MV-4-11 (cell line): ENCODE results near the gene LMNA.

ENCODE experiments used
- DNase-seq: peaks from one replicate; lab custom pipeline; 2025; lab: John Stamatoyannopoulos, UW

The LMNA gene

DNA sequence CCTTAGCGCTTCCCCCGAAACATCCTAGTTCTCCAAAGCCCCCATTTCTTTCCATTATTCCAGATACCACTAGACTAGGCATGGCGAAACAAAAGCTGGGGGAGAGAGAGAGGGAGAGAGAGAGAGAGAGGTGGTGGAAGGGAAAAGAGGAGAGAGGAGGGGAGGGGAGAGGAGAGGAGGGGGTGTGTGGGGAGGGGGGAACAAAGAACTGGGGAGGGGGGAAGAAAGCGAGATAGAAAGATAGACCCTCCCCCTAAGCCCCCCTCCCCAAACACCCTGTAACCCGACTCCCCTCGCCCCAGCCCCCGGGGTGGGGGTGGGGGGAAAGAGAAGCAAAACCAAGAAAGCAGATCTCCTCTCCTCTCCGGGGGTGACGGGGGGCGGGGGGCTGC is 32.6 kb upstream of the LMNA start:
- no peak for DNase-seq

- DNase-seq = peak; percentile 29
These were observed 32.0 kb upstream of the LMNA start, which contains the start of gene MEX3A for GRCh38 chr1:156082309-156083091. MEX3A (minus strand) TSS chr1:156082465; CDS start chr1:156081998, 467 bp downstream.

DNA sequence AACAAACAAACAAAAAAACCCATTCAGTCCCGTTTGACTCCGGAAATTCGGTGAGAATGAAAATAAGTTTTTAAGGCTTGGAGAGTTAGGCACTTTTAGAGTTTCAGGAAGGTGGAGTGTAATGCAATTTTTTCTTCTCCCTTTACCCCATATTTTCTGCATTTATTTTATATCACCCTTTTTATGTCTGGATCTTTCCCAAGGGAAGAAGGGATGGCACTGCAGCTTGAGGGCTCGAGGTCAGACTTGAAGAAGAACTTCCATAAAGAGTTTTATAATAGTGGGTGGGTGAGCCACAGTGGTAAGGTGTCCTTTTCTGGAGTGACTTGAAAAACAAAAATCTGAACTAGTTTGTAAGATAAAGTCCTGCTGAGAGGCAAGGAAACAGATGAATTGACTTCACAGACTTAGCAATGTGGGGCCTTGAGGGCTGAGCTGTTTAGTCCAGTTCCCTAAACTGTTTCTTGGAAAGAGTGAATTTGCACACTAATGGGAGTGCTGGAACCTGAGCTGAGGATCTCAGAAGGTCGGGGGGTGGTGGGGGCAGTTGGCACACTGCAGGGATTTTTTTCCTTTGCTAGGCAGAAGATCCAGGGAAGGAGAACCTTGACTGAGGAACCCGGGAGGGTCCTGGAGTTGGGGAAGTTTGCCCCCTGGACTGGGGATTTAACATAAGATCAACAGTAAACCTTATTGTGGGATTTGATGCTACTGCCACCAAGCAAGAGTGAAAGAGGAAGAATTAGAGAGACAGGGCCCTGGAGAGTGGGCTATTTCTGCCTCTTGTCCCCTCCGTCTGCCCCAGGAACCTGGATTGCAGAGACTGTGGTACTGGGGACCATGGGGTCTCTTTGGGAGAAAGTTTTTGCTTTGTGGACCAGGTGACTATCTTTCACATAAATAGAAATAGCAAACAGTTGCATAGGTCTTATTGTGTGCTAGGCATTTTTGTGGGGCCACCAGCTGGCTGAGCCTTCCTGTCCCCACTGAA is 30.4 kb upstream of the LMNA start:
- peak; percentile 78 for DNase-seq

GRCh38 chr1:156086256-156086662 is 28.3 kb upstream of the LMNA start:
- DNase-seq = no peak

DNA sequence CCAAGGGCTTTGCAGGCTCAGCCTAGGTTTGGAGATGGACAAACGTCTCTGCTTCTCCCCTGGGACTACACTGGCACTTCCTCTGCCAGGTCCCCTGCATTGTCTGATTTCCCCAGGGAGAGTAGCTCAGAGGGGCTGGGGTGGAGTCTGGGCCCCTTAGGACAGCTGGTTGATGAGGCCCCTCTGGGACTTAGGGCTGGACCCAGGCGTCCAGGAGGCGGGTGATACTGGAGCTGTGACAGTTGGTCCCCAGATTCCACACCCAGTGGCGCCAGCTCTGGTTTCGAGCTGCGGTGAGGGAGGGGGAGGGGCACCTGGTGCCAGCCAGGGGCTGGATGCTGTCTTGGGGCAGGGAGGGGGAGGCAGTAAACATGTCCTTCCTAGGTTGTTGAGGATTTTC is 24.8 kb upstream of the LMNA start:
- peak; percentile 16 for DNase-seq

DNA sequence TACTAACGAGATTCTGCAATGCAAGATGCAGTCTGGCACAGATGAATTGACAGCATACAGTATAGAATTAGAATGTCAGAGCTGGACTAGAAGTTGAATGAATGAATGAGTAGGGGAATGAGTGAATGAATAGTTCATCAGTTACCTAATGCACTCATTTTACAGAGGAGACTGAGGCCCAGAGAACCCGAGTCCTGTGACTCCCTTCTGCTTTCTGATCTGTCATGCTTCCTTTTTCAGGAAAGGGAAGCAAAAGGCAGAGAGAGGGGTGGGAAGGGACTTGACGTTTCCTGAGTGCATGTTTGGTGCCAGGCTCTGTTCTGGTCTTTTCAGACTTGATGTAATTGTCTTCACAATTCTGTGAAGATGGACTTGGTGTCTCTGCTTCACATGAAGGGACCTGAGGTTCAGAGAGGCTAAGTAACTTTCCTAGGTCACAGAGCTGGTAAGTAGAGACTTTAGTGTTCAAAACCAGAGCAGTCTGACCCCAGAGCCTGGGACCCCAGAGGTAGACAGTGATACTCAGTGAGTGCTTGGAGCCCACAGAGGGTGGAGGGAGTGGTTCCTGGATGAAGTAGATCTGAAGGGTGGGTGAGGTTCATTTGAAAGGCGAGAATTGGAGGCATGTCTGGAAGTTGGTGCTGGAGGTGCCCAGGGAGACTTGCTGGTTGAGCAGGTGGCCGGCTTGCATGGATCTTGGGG is 24.2 kb upstream of the LMNA start:
- peak; percentile 52 for DNase-seq

- peak; percentile 52 for DNase-seq
These were observed 23.7 kb upstream of the LMNA start for GRCh38 chr1:156090840-156091188.

DNA sequence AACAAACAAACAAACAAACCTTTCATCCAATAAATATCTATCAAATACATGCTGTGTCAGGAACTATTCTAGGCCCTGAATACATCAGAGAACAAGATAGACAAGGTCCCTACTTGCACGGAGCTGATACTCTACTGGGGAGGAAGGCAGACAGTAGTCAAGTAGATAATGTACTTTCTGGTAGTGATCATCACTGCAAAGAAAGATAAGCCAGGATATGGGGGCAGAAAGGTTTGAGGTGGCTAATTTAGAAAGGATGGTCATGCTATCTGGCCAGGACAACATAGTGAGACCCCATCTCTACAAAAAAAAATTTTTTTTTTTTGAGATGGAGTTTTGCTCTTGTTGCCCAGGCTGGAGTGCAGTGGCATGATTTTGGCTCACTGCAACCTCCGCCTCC is 22.9 kb upstream of the LMNA start:
- DNase-seq = no peak

DNA sequence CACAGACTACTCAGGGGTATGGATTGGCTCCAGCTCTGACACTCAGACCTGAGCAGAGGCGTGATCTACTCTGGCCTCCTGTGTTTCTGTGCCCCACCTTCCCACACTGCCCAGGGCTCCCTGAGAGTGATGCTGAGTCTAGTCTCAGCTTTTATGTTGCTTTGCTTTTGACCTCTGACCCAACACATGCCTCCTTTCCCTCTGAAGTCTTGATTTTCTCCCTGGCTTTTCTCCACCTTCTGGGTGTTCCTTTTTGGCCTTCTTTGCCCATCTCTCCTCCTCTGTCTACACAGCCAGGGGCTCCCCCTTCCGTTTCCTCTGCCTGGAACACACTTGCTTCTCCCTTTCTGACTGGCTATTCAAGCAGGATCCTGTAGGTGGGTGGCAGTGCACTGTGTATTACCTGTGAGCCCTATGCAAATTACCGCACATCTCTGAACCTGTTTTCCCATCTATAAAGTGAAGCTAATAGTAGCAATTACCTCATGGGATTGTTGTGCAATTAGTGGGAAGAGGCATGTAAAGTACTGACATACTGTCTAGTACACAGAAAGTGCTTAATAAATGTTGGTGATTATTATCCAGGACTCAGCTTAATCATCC is 18.5 kb upstream of the LMNA start:
- DNase-seq = no peak

GRCh38 chr1:156096640-156097391 is 17.7 kb upstream of the LMNA start:
- DNase-seq = peak; percentile 91

- no peak for DNase-seq
These were observed 16.9 kb upstream of the LMNA start for GRCh38 chr1:156097499-156098178.

DNA sequence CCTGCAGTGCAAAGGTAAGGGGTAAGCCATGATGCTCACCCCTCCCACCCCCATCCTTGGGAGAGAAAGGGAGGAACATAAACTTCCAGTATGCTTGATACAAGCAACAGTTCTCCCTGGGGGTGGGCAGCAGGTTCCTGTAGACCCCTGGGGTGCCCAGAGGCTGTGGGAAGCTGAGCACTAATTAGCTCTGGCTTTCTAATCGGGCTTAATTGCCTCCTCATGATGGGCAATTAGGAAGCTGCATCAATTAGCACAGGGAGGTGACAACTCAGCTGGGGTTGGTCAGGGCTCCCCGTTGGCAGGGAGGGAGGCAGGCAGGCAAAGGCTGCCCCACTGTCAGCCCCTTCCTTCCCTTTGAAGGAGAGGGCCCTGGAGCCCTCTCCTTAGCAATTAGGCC is 15.7 kb upstream of the LMNA start:
- DNase-seq = no peak

- DNase-seq = no peak
These were observed 15.2 kb upstream of the LMNA start for GRCh38 chr1:156099282-156099681.

DNA sequence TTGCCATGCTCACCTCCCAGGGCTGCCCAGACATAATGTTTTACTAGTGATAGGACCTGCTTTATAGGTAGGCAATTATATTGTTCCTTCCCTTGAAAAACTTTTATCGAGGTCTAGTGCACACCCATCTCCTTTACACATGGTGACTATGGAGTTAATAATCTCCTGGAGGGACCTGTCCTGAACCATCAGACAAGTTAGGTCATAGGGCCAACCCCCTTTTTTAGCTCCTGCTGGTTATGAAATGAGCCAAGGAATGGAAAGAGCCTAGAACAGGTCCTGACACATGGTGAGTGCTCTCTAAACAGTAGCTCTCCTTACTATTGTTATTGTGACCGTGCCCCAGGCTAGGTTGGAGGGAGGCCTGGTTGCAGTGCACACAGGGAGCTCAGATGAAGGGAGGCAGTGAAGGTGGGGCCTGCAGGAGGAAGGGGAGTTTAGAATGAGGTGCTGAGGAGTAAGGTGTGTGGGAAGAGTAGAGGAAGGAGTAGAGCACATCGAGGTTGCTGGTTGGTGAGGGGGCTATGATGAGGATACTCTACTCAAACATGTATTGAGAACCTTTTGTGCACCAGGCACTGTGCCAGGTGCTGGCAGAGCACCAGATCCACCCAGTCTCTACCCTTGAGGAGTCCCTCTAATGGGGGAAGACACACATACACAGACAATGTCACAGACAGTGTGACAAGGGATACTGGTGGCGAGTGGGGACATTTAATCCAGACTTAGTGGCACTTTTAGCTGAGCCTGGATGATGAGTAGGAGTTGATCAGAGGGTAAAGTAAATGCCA is 14.1 kb upstream of the LMNA start:
- DNase-seq = no peak

GRCh38 chr1:156101880-156102279 is 12.6 kb upstream of the LMNA start:
- no peak for DNase-seq

DNA sequence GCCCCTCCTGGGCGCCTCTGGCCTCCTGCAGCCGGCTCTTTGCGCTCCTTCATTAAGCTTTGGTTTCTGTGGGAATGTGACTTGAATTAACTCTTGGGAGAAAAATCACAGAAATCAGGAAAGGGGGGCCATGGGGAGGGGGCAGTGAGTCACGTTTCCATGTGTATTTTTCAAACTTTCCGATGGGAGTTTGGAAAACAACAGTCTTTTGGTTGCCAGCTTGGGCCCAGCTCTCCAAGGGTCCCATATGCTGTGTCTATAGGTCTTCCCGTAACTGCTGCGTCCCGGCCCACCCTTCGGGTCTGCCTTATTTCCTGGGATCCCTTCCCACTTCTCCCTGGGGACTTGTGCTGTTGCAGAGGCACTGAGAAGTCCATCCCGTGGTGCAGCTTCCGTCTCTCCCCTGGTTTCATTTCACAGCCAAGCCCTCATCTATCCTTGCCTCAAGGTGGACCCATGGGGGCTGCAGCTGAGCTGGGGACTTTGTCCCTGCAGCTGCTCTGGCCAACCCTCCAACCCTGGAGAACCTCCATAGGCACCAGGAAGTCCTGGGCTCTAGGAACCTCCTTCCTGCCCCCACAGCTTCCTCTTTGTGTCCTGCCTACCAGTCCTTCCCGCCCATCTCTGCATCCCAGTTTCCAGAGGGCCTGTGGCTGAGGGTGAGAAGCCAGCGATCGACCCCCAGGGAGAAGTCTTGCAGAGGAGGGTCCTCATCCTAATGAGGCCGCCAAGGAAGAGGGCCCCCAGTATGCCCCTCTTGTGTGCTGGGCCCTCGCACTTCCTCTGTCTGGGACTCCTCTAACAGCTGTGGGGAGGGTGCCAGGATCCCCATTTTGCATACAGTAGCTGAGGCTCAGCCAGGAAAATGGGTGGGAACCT is 11.6 kb upstream of the LMNA start:
- DNase-seq = peak; percentile 74

DNA sequence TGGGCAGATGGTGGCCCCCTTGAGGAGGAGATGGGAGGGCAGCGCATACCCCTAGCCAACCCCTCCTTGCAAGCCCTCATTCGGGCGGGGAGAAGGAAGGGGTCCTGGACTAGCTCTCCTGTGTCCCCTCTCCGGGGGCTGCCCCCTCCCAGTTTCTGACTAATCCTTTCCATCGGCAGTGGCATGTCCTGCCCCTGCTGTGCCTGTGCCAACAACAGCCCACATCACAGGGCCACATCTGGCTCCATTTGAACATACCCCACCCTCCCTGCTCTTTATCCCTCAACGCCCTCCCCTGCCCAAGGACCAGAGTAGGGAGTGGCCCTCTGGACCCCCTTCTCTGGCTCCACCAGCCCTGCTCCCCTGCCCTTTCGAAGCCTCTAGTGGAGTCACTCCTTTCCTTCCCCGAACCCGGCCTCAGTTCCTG is 11.0 kb upstream of the LMNA start:
- DNase-seq = no peak

GRCh38 chr1:156104065-156104810 is 10.3 kb upstream of the LMNA start:
- DNase-seq = peak; percentile 43
